Measurements from ENCODE around the gene GABRG3.

- TF ChIP-seq, protein P1, sequence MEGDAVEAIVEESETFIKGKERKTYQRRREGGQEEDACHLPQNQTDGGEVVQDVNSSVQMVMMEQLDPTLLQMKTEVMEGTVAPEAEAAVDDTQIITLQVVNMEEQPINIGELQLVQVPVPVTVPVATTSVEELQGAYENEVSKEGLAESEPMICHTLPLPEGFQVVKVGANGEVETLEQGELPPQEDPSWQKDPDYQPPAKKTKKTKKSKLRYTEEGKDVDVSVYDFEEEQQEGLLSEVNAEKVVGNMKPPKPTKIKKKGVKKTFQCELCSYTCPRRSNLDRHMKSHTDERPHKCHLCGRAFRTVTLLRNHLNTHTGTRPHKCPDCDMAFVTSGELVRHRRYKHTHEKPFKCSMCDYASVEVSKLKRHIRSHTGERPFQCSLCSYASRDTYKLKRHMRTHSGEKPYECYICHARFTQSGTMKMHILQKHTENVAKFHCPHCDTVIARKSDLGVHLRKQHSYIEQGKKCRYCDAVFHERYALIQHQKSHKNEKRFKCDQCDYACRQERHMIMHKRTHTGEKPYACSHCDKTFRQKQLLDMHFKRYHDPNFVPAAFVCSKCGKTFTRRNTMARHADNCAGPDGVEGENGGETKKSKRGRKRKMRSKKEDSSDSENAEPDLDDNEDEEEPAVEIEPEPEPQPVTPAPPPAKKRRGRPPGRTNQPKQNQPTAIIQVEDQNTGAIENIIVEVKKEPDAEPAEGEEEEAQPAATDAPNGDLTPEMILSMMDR (IDR thresholded peaks at IDR 0.05; ENCODE audit: insufficient read depth, low read length, poor library complexity, severe bottlenecking), result no peak
- no peak for TF ChIP-seq EZH2phosphoT487 (conservative IDR thresholded peaks at IDR 0.05; ENCODE audit: low read length)
Measured at GRCh38 chr15:27339138-27339537, 368.2 kb downstream of the GABRG3 start.
